Breast epithelium (tissue), 4 donors: ENCODE data around the gene BACE2. TPM values are rescaled to one million over a fixed set of nuclear protein-coding genes. Genes with fewer than 3 reads are reported as not detected.

Source experiments
- DNase-seq, 2 donors: peaks; one replicate each; pipeline ENCODE4 v3.0.0-alpha.2; 2019; ENCODE audit warnings: low spot score in 2 of 2
- H3K27ac ChIP-seq, 2 donors: fragments of 200-600 bp; sonication (generic) in 1 of 2; one replicate each; pipeline ENCODE4 v1.5.1; 2016 to 2019; ENCODE audit warnings: mild to moderate bottlenecking in 1 of 2
- H3K27me3 ChIP-seq, 2 donors: fragments of 200-600 bp; sonication (generic) in 1 of 2; one replicate each; pipeline versions ENCODE4 v1.5.1 to v1.6.0; 2017 to 2019; ENCODE audit warnings: control low read depth in 1 of 2, mild to moderate bottlenecking in 1 of 2
- H3K36me3 ChIP-seq: fragments of 200-600 bp; one replicate; pipeline ENCODE4 v1.5.1; 2019
- H3K4me1 ChIP-seq, 2 donors: fragments of 200-600 bp; sonication (generic); one replicate each; pipeline ENCODE4 v1.5.1; 2016 to 2019; ENCODE audit warnings: control low read depth in 1 of 2
- H3K4me3 ChIP-seq, 3 donors: fragments of 200-600 bp; sonication (generic); 1 replicate in 2 of 3; 2 replicates in 1 of 3; pipeline ENCODE4 v1.5.1; 2016 to 2019; ENCODE audit warnings: mild to moderate bottlenecking in 3 of 3, moderate library complexity in 2 of 3
- H3K9me3 ChIP-seq, 2 donors: fragments of 200-600 bp; sonication (generic) in 1 of 2; one replicate each; pipeline ENCODE4 v1.5.1; 2016 to 2019; ENCODE audit warnings: control low read depth in 1 of 2
- CTCF ChIP-seq, 3 donors: fragments of 450-650 bp; IDR thresholded peaks; one replicate each; pipeline ENCODE4 v1.5.1; 2016 to 2017; ENCODE audit warnings: antibody characterized with exemption in 3 of 3, mild to moderate bottlenecking in 3 of 3, moderate library complexity in 3 of 3
- POLR2A ChIP-seq: fragments of 450-650 bp; IDR thresholded peaks from one replicate; pipeline ENCODE4 v1.6.1; 2016; ENCODE audit warnings: antibody characterized with exemption, mild to moderate bottlenecking, moderate library complexity
- POLR2AphosphoS5 ChIP-seq, 3 donors: sonication (generic); formaldehyde crosslinking; IDR thresholded peaks; one replicate each; pipeline ENCODE4 v1.6.1; 2017; ENCODE audit warnings: antibody characterized with exemption in 3 of 3
- intact Hi-C: fragments of 100-400 bp; cut with DNase I; formaldehyde crosslinking; loops from one replicate; pipeline ENCODE4 v1.15.1; 2023; ENCODE audit warnings: low total_unique reads
- total RNA-seq, 3 donors: library from RNA; depleted of rRNA; stranded (reverse); fragments of >200 nt; gene quantifications; one replicate each; pipeline ENCODE4 v1.1.0, GENCODE V29; 2016

Gene BACE2
- total RNA-seq, 3 donors from 2014 or later = 26.9 to 94.4 (median 67.5) TPM

- no peak overlapping the region for H3K27ac ChIP-seq
- DNase-seq = no peak
- no peaks in the 10 kb centered on the region for H3K9me3 ChIP-seq
- no peak overlapping the region for H3K4me3 ChIP-seq
- H3K27me3 ChIP-seq = no peaks in the 10 kb centered on the region
- H3K36me3 ChIP-seq = no peaks in the 10 kb centered on the region
- intact Hi-C loops = no loop called here
- TF ChIP-seq POLR2AphosphoS5 (IDR thresholded peaks at IDR 0.05) = no peak
- no peak for TF ChIP-seq CTCF (IDR thresholded peaks at IDR 0.05)
- no peak for TF ChIP-seq POLR2A
- H3K4me1 ChIP-seq = no peaks in the 10 kb centered on the region
Observed at GRCh38 chr21:41227357-41228005, 59.5 kb downstream of the BACE2 start.

- Histone ChIP-seq H3K27me3 (no peaks in the 10 kb centered on the region), H3K27ac (no peak overlapping the region), H3K4me1 (no peaks in the 10 kb centered on the region), H3K4me3 (no peak overlapping the region), H3K9me3 (no peaks in the 10 kb centered on the region), H3K36me3 (no peaks in the 10 kb centered on the region)
- TF ChIP-seq POLR2A = no peak
- TF ChIP-seq CTCF (IDR thresholded peaks at IDR 0.05) = no peak
- TF ChIP-seq POLR2AphosphoS5 (IDR thresholded peaks at IDR 0.05) = no peak
- DNase-seq = no peak
- intact Hi-C loops = no loop called here
Observed at GRCh38 chr21:41228006-41228370, 60.0 kb downstream of the BACE2 start.

GRCh38 chr21:41228492-41228891, 60.5 kb downstream of the BACE2 start:
- Histone ChIP-seq H3K9me3 (no peaks in the 10 kb centered on the region), H3K4me3 (no peak overlapping the region), H3K36me3 (no peaks in the 10 kb centered on the region), H3K27me3 (no peaks in the 10 kb centered on the region), H3K4me1 (no peaks in the 10 kb centered on the region), H3K27ac (no peak overlapping the region)
- TF ChIP-seq POLR2A = no peak
- intact Hi-C loops = no loop called here
- no peak for DNase-seq

GRCh38 chr21:41228958-41229357, 61.0 kb downstream of the BACE2 start:
- intact Hi-C loops = no loop called here
- no peak overlapping the region for H3K4me3 ChIP-seq
- no peak for DNase-seq

GRCh38 chr21:41229509-41230248, 61.7 kb downstream of the BACE2 start:
- Histone ChIP-seq H3K4me1 (no peaks in the 10 kb centered on the region), H3K36me3 (no peaks in the 10 kb centered on the region), H3K27me3 (no peaks in the 10 kb centered on the region), H3K4me3 (no peak overlapping the region), H3K27ac (no peak overlapping the region), H3K9me3 (no peaks in the 10 kb centered on the region)
- no peak for TF ChIP-seq CTCF (IDR thresholded peaks at IDR 0.05)
- no peak for TF ChIP-seq POLR2AphosphoS5 (IDR thresholded peaks at IDR 0.05)
- no peak for TF ChIP-seq POLR2A
- intact Hi-C loops = no loop called here
- no peak for DNase-seq

More at GRCh38 chr21:41228958-41229357, 61.0 kb downstream of the BACE2 start:
- TF ChIP-seq POLR2A = no peak
- TF ChIP-seq POLR2AphosphoS5 (IDR thresholded peaks at IDR 0.05) = no peak
- TF ChIP-seq CTCF (IDR thresholded peaks at IDR 0.05) = no peak
- H3K36me3 ChIP-seq = no peaks in the 10 kb centered on the region
- H3K9me3 ChIP-seq = no peaks in the 10 kb centered on the region
- no peak overlapping the region for H3K27ac ChIP-seq
- no peaks in the 10 kb centered on the region for H3K27me3 ChIP-seq
- no peaks in the 10 kb centered on the region for H3K4me1 ChIP-seq
